VCaP (cell line): ENCODE data around the gene FGFRL1.

Source experiments
- H3K27ac ChIP-seq: fragments of 450-650 bp; 2 replicates; pipeline ENCODE4 v1.5.1; 2017
- TF ChIP-seq, protein P1 (sequence below): fragments of 450-650 bp; conservative IDR thresholded peaks from 2 replicates; pipeline ENCODE4 v1.5.1; 2017; ENCODE audit warnings: mild to moderate bottlenecking, moderate library complexity

Gene FGFRL1

DNA sequence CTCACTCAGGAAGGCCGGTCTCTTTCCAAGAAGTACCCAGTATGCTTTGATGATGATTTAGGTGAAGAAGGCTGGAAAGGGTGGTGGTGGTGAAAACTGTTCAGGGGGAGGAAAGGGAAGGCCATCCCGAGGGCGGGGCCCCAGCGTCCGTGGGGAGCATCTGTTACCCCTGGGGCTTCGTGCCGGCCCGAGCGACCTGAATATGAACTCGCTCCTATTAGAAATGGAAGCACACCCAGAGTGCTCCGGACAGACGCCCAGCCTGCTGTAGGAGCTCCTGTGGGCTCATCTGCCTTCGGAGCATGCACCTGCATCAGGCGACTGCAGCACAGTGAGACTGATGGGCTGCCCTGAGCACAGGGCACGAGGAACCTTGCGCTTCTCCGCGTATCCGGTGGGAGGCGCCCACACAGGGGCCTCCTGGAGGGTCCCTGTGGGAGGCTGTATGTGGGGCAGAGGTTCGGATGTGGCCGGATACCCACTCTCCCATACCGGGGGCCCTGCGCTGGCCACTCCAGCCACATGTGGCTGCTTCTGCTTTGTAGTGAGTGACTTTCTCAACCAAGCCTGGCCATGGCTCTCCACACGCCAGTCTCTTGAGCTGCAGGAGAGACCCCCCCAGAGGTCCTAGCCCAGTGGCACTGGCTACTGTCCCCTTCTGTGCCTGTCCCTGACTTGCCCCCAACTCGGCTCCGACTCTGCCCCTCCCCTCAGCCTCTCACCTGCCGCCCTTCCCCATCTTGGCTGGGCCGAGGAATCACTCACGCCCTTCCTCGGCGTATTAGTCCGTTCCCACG lies 36.7 kb downstream of the FGFRL1 start:
- no peak overlapping the region for H3K27ac ChIP-seq
- TF ChIP-seq, protein P1, sequence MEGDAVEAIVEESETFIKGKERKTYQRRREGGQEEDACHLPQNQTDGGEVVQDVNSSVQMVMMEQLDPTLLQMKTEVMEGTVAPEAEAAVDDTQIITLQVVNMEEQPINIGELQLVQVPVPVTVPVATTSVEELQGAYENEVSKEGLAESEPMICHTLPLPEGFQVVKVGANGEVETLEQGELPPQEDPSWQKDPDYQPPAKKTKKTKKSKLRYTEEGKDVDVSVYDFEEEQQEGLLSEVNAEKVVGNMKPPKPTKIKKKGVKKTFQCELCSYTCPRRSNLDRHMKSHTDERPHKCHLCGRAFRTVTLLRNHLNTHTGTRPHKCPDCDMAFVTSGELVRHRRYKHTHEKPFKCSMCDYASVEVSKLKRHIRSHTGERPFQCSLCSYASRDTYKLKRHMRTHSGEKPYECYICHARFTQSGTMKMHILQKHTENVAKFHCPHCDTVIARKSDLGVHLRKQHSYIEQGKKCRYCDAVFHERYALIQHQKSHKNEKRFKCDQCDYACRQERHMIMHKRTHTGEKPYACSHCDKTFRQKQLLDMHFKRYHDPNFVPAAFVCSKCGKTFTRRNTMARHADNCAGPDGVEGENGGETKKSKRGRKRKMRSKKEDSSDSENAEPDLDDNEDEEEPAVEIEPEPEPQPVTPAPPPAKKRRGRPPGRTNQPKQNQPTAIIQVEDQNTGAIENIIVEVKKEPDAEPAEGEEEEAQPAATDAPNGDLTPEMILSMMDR, result no peak

DNA sequence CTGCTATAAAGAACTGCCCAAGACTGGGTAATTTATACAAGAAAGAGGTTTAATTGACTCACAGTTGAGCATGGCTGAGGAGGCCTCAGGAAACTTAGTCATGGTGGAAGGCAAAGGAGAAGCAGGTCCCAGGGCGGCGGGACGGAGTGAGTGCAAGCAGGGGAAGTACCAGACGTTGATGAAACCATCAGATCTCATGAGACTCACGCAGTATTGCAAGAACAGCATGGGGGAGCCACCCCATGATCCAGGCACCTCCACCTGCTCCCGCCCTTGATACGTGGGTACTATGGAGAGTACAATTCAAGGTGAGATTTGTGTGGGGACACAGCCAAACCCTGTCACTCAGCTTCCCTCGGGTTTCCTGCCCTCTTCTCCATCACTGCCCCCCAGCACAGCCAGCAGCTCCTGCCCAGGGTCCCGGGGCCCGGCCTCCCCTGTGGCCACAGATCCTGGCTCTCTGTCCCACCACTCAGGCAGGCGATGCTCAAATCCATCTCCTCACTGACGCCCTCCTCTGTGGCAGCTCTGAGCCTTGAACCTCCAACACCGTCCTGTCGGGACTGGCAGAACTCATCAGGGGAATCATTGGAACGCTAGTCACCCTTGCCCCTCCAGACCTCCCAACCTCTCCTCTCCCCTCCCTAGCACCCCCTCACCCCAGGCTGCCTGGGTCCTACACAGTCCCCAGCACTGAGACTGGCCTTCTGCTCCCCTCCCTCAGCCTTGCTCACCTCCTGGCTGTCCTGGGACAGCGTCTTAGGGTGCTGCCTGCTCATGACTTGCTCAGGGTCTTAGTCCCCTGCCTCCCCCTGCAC lies 37.6 kb downstream of the FGFRL1 start:
- H3K27ac ChIP-seq, result no peak overlapping the region
- TF ChIP-seq, protein P1, result no peak

DNA sequence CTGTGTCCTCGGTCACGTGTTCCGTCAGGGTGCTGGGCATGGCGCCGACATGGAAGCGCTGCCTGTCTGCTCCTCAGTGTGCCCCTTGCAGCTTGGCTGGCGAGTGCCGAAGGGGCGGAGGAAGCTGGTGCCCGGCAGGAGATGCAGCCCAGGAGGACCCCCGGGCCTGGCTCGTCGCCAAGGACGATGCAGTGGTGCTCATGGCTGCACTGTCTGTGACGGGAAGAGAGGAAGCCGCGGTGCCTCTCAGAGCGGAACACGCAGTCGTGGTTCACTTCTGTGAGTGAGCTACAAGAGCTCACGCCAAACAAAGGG lies 38.1 kb downstream of the FGFRL1 start:
- TF ChIP-seq, protein P1, result no peak
- no peak overlapping the region for H3K27ac ChIP-seq

DNA sequence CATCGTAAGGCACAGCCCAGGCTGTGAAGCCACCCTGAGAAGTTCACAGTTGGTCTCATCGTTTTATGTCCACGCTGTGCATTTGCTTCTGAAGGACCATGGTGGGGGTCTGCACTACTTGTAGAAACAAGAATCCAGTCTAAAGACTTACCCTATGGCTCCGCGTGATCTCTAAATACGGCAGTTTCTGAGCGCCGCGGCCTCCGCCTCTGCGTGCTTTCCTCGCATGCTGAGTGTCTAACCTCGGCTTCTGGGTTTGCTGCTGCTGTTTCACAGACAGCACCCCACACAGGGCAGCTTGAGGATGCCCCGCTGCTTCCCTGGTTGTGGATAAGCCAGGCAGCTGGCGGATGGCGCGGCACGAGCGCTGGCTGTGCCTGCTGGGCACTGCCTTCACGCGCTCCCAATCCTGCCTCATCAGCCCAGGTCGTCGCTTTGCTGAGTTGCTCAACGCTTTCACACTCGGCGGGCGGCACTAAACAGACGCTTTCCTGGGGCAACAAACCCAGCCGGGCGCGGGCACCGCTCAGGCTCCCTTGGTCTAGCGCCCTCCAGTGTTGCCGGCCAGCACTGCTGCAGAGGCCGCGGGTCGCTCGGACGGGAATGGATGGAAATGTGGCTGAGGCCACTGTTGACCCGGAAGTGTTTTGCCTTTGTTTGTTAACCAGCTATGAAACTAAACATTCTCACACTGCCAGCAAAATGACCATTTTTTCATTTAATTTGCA lies 39.2 kb downstream of the FGFRL1 start:
- TF ChIP-seq, protein P1, result no peak

DNA sequence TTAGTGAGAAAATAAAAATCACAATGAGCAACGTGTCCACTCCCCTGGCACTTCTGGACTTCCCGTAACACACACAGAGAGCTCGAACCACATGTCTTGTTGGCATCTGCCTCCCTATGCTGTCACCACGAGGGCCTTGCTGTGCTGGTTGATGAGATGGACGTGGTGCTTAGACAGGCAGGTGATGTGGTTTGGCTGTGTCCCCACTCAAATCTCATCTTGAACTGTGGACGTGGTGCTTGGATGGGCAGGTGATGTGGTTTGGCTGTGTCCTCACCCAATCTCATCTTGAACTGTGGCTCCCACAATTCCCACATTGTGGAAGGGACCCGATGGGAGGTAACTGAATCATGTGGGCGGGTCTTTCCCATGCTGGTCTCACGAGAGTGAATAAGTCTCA lies 40.0 kb downstream of the FGFRL1 start:
- TF ChIP-seq, protein P1, result no peak
- no peak overlapping the region for H3K27ac ChIP-seq

More for the DNA sequence above, 39.2 kb downstream of the FGFRL1 start:
- H3K27ac ChIP-seq, result no peak overlapping the region

DNA sequence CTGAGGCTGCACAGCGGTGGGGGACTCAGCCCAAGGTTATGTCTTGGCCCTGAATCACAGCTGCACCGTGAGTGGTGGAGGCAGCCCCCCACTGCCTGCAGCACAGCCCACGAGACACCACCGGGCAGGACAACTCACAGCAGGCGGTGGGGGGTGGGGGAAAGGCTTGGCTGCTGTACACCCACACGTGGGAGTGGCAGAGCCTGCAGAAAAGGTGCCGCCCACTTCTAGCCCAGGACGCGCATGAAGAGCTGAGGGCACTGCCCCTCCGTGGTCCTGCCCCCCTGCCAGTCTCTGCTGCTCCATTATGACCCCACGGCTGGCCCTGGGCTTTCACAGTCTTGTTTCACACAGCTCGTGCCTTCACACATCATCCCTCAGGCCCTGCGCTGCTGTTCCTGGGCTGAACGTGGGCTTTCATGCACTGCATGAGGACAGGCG lies 40.8 kb downstream of the FGFRL1 start:
- H3K27ac ChIP-seq, result no peak overlapping the region
- TF ChIP-seq, protein P1, result no peak
